ENCODE results near the gene MACROD2. TPM values are rescaled to one million over a fixed set of nuclear protein-coding genes. Genes with fewer than 3 reads are reported as not detected.
"Not testable (repeated sequence)": the region's sequence is repeated elsewhere in the genome, so short reads cannot be mapped to it uniquely, and the experiment has no call there.

The MACROD2 gene
- total RNA-seq, 1 donor from 2014 or later, result not detected

GRCh38 chr20:15370370-15370769 lies 1375.1 kb downstream of the MACROD2 start:
- Mint-ChIP-seq H3K27ac (no peak overlapping the region), H3K4me3 (ENCODE audit: low read depth) (no peak overlapping the region)
- intact Hi-C loops (cut with micrococcal nuclease), result no loop called here

GRCh38 chr20:15374682-15375081 lies 1379.4 kb downstream of the MACROD2 start:
- Mint-ChIP-seq H3K27me3 (ENCODE audit: low read depth) (no peaks in the 10 kb centered on the region), H3K36me3 (ENCODE audit: low read depth) (no peaks in the 10 kb centered on the region), H3K27ac (no peak overlapping the region), H3K4me3 (ENCODE audit: low read depth) (no peak overlapping the region), H3K4me1 (ENCODE audit: low read depth) (no peaks in the 10 kb centered on the region), H3K9me3 (peaks cover 17% of the 10 kb centered on the region)
- DNase-seq (ENCODE audit: low spot score), result no peak
- intact Hi-C loops (cut with micrococcal nuclease), result no loop called here

More at GRCh38 chr20:15370370-15370769, 1375.1 kb downstream of the MACROD2 start:
- Mint-ChIP-seq H3K36me3 (ENCODE audit: low read depth) (no peaks in the 10 kb centered on the region), H3K4me1 (ENCODE audit: low read depth) (no peaks in the 10 kb centered on the region), H3K9me3 (peaks cover 3% of the 10 kb centered on the region), H3K27me3 (ENCODE audit: low read depth) (no peaks in the 10 kb centered on the region)
- DNase-seq (ENCODE audit: low spot score), result no peak

DNA sequence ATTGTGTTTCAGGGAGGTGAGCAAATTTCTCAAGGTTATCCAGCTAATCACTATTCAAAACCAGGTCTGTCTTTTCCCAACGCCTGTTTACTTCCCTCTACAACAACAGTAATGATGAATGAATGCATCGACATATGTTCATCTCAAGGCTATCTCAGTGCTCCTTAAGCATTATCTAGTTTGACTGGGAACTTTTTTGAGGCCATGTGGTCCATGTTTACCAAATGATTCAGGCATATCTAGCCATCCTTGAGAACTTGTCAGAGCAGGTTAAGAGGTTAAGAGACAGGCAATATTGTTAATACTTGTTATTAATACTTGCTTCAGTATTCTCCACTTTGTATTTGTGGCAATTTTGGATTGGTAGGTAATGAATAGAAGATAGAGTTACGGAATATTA lies 1380.5 kb downstream of the MACROD2 start:
- Mint-ChIP-seq H3K4me1 (ENCODE audit: low read depth) (no peaks in the 10 kb centered on the region), H3K4me3 (ENCODE audit: low read depth) (no peak overlapping the region), H3K27me3 (ENCODE audit: low read depth) (no peaks in the 10 kb centered on the region), H3K27ac (no peak overlapping the region), H3K36me3 (ENCODE audit: low read depth) (no peaks in the 10 kb centered on the region), H3K9me3 (peaks cover 23% of the 10 kb centered on the region)
- no peak for DNase-seq (ENCODE audit: low spot score)
- intact Hi-C loops (cut with micrococcal nuclease), result no loop called here

DNA sequence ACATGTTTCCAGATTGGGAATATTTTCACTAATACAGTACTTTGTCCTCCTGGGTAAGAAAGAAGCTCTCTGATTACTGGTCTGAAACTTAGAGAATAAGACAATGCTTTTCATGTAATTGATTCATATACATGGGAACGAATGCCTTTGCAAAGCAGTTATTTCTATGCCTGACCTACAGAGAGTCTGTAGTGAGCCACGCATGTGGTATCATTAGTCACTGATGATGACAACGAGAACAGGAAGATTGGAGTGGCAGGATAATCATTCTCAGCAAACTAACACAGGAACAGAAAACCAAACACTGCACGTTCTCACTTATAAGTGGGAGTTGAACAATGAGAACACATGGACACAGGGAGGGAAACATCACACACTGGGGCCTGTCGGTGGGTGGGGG lies 1382.3 kb downstream of the MACROD2 start:
- H3K36me3 Mint-ChIP-seq (ENCODE audit: low read depth); H3K27ac Mint-ChIP-seq; H3K4me1 Mint-ChIP-seq (ENCODE audit: low read depth); DNase-seq (ENCODE audit: low spot score); H3K4me3 Mint-ChIP-seq (ENCODE audit: low read depth); H3K27me3 Mint-ChIP-seq (ENCODE audit: low read depth); intact Hi-C loops (cut with micrococcal nuclease): not testable (repeated sequence)
- peaks cover 28% of the 10 kb centered on the region for H3K9me3 Mint-ChIP-seq

DNA sequence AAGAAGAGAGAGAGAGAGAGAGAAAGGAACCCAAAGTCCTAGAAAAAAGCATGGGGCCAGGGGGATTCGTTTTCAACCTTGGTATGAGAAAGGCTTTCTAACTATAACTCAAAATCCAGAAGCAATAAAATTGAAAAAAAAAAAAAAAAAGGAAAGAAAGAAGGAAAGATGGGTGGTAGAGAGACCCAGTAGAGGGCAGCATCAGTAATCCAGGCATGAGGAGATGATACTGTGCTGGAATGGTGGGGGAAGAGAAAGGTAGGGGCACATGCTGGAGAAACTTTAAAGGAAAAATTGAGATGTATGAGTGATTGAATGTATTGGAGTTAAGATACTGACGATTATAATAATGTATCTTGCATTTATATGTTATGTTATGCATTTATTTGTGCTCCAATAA lies 1382.8 kb downstream of the MACROD2 start:
- no peak overlapping the region for H3K4me3 Mint-ChIP-seq (ENCODE audit: low read depth)
- no peaks in the 10 kb centered on the region for H3K27me3 Mint-ChIP-seq (ENCODE audit: low read depth)
- intact Hi-C loops (cut with micrococcal nuclease), result no loop called here
- no peak overlapping the region for H3K27ac Mint-ChIP-seq
- H3K4me1 Mint-ChIP-seq (ENCODE audit: low read depth), result no peaks in the 10 kb centered on the region
- H3K36me3 Mint-ChIP-seq (ENCODE audit: low read depth), result no peaks in the 10 kb centered on the region
- DNase-seq (ENCODE audit: low spot score), result no peak
- peaks cover 28% of the 10 kb centered on the region for H3K9me3 Mint-ChIP-seq

GRCh38 chr20:15379681-15380296 lies 1384.5 kb downstream of the MACROD2 start:
- intact Hi-C loops (cut with micrococcal nuclease), result no loop called here

GRCh38 chr20:15380770-15381169 lies 1385.5 kb downstream of the MACROD2 start:
- Mint-ChIP-seq H3K9me3 (peaks cover 29% of the 10 kb centered on the region), H3K4me3 (ENCODE audit: low read depth) (no peak overlapping the region), H3K36me3 (ENCODE audit: low read depth) (no peaks in the 10 kb centered on the region), H3K4me1 (ENCODE audit: low read depth) (no peaks in the 10 kb centered on the region), H3K27ac (no peak overlapping the region), H3K27me3 (ENCODE audit: low read depth) (no peaks in the 10 kb centered on the region)
- intact Hi-C loops (cut with micrococcal nuclease), result no loop called here
- no peak for DNase-seq (ENCODE audit: low spot score)

More at GRCh38 chr20:15379681-15380296, 1384.5 kb downstream of the MACROD2 start:
- no peaks in the 10 kb centered on the region for H3K4me1 Mint-ChIP-seq (ENCODE audit: low read depth)
- H3K27me3 Mint-ChIP-seq (ENCODE audit: low read depth), result no peaks in the 10 kb centered on the region
- no peak for DNase-seq (ENCODE audit: low spot score)
- peaks cover 27% of the 10 kb centered on the region for H3K9me3 Mint-ChIP-seq
- no peak overlapping the region for H3K27ac Mint-ChIP-seq
- no peak overlapping the region for H3K4me3 Mint-ChIP-seq (ENCODE audit: low read depth)
- H3K36me3 Mint-ChIP-seq (ENCODE audit: low read depth), result no peaks in the 10 kb centered on the region

DNA sequence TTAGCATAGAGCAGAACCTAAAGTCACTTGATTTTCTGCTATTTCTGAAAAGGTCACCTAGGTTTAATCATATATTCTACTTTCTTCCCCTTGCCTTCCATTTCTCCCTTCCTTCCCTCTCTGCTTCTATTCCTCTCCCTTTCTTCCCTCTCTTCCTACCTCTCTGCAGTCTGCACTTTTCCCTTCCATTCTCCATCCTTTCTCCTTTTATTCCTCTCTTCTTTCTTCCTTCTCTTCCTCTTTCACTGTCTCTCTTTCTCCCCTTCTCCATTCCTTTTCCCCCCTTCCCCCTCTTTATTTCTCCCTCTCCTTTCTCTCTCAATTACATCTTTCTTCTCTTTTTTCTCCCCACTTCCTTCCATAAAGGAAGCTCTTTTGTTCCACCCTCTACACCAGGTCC lies 1391.9 kb downstream of the MACROD2 start:
- H3K36me3 Mint-ChIP-seq (ENCODE audit: low read depth), result no peaks in the 10 kb centered on the region
- no peak for DNase-seq (ENCODE audit: low spot score)
- intact Hi-C loops (cut with micrococcal nuclease), result no loop called here
- H3K4me3 Mint-ChIP-seq (ENCODE audit: low read depth), result no peak overlapping the region
- no peaks in the 10 kb centered on the region for H3K27me3 Mint-ChIP-seq (ENCODE audit: low read depth)
- H3K4me1 Mint-ChIP-seq (ENCODE audit: low read depth), result no peaks in the 10 kb centered on the region
- H3K9me3 Mint-ChIP-seq, result peaks cover 27% of the 10 kb centered on the region
- H3K27ac Mint-ChIP-seq, result no peak overlapping the region

DNA sequence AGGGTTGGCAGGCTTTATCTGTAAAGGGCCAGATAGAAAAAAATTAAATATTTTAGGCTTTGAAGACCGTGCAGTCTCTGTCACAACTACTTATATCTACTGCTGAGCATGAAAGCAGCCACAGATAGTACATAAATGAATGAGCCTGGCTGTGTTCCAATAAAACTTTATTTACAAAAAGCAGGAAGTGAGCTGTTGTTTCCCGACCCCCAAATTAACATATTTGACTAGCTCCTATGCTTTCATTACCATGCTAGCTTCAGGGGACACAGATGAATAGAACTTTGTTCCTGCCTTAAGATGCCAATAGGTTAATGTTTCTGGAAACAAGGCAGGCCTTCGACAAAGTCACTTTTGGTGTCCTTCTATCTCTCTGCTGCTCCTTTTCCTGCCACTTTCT lies 1400.1 kb downstream of the MACROD2 start:
- H3K36me3 Mint-ChIP-seq (ENCODE audit: low read depth), result no peaks in the 10 kb centered on the region
- H3K4me3 Mint-ChIP-seq (ENCODE audit: low read depth), result no peak overlapping the region
- H3K9me3 Mint-ChIP-seq, result peaks cover 37% of the 10 kb centered on the region
- H3K27ac Mint-ChIP-seq, result no peak overlapping the region
- DNase-seq (ENCODE audit: low spot score), result no peak
- H3K4me1 Mint-ChIP-seq (ENCODE audit: low read depth), result no peaks in the 10 kb centered on the region
- intact Hi-C loops (cut with micrococcal nuclease), result no loop called here
- H3K27me3 Mint-ChIP-seq (ENCODE audit: low read depth), result no peaks in the 10 kb centered on the region

DNA sequence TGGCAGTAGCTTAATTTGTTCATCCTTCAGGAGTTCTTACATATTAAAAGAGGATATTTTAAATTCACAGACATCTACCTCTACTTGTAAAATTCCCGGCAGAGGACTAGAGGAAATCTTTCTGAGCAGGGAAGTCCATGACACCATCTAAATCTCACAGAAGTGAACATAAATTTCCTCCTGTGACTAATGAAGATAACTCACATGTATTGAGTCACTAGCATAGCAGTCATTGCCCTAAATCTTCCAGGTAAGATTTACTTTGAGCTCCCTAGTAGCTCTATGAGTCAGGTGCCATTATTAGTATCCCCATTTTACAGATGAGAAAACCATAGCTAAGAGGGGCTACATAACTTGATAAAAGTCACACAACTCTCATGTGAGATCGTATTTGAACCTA lies 1400.7 kb downstream of the MACROD2 start:
- no peak overlapping the region for H3K4me3 Mint-ChIP-seq (ENCODE audit: low read depth)
- no peaks in the 10 kb centered on the region for H3K27me3 Mint-ChIP-seq (ENCODE audit: low read depth)
- H3K9me3 Mint-ChIP-seq, result peaks cover 40% of the 10 kb centered on the region
- H3K36me3 Mint-ChIP-seq (ENCODE audit: low read depth), result no peaks in the 10 kb centered on the region
- intact Hi-C loops (cut with micrococcal nuclease), result no loop called here
- H3K27ac Mint-ChIP-seq, result no peak overlapping the region
- no peak for DNase-seq (ENCODE audit: low spot score)
- H3K4me1 Mint-ChIP-seq (ENCODE audit: low read depth), result no peaks in the 10 kb centered on the region

GRCh38 chr20:15396900-15397299 lies 1401.6 kb downstream of the MACROD2 start:
- Mint-ChIP-seq H3K27ac (no peak overlapping the region), H3K36me3 (ENCODE audit: low read depth) (no peaks in the 10 kb centered on the region), H3K4me3 (ENCODE audit: low read depth) (no peak overlapping the region), H3K27me3 (ENCODE audit: low read depth) (no peaks in the 10 kb centered on the region), H3K9me3 (peaks cover 42% of the 10 kb centered on the region), H3K4me1 (ENCODE audit: low read depth) (no peaks in the 10 kb centered on the region)
- intact Hi-C loops (cut with micrococcal nuclease), result no loop called here
- DNase-seq (ENCODE audit: low spot score), result no peak

GRCh38 chr20:15399781-15400180 lies 1404.5 kb downstream of the MACROD2 start:
- no peak for DNase-seq (ENCODE audit: low spot score)
- intact Hi-C loops (cut with micrococcal nuclease), result no loop called here
- H3K4me1 Mint-ChIP-seq (ENCODE audit: low read depth), result no peaks in the 10 kb centered on the region

GRCh38 chr20:15406072-15406471 lies 1410.8 kb downstream of the MACROD2 start:
- DNase-seq (ENCODE audit: low spot score), result no peak
- H3K27ac Mint-ChIP-seq, result no peak overlapping the region
- no peaks in the 10 kb centered on the region for H3K4me1 Mint-ChIP-seq (ENCODE audit: low read depth)
- H3K27me3 Mint-ChIP-seq (ENCODE audit: low read depth), result no peaks in the 10 kb centered on the region
- H3K36me3 Mint-ChIP-seq (ENCODE audit: low read depth), result no peaks in the 10 kb centered on the region
- intact Hi-C loops (cut with micrococcal nuclease), result no loop called here
- H3K9me3 Mint-ChIP-seq, result peaks cover 30% of the 10 kb centered on the region
- no peak overlapping the region for H3K4me3 Mint-ChIP-seq (ENCODE audit: low read depth)

More at GRCh38 chr20:15399781-15400180, 1404.5 kb downstream of the MACROD2 start:
- H3K36me3 Mint-ChIP-seq (ENCODE audit: low read depth), result no peaks in the 10 kb centered on the region
- H3K4me3 Mint-ChIP-seq (ENCODE audit: low read depth), result no peak overlapping the region
- H3K27ac Mint-ChIP-seq, result no peak overlapping the region
- H3K27me3 Mint-ChIP-seq (ENCODE audit: low read depth), result no peaks in the 10 kb centered on the region
- peaks cover 40% of the 10 kb centered on the region for H3K9me3 Mint-ChIP-seq

- Mint-ChIP-seq H3K9me3 (peaks cover 16% of the 10 kb centered on the region), H3K27ac (no peak overlapping the region), H3K4me3 (ENCODE audit: low read depth) (no peak overlapping the region), H3K4me1 (ENCODE audit: low read depth) (no peaks in the 10 kb centered on the region), H3K27me3 (ENCODE audit: low read depth) (no peaks in the 10 kb centered on the region), H3K36me3 (ENCODE audit: low read depth) (no peaks in the 10 kb centered on the region)
- intact Hi-C loops (cut with micrococcal nuclease), result no loop called here
- DNase-seq (ENCODE audit: low spot score), result no peak
These were observed 1416.5 kb downstream of the MACROD2 start for GRCh38 chr20:15411781-15412180.

Data from activated T-helper 2 cell treated with anti-CD3 and anti-CD28 coated beads, Interferon-gamma antibody, Interleukin-2, Interleukin-4, amounts not matched to agents 10 μg/mL and 5 μg/mL and 100 μg/mL, durations not matched to agents 14 hours and 24 hours and 36 hours (primary cell).